HG03558 (cell line): Measurements from ENCODE around the gene SNN.

Source experiments
- ATAC-seq: cut with Tn5 transposase; IDR thresholded peaks from one replicate; pipeline ENCODE4 v1.9.1; 2021; ENCODE audit warnings: moderate number of reproducible peaks; ENCODE audit not compliant: unreplicated experiment; ENCODE audit errors: extremely low read depth

The SNN gene

DNA sequence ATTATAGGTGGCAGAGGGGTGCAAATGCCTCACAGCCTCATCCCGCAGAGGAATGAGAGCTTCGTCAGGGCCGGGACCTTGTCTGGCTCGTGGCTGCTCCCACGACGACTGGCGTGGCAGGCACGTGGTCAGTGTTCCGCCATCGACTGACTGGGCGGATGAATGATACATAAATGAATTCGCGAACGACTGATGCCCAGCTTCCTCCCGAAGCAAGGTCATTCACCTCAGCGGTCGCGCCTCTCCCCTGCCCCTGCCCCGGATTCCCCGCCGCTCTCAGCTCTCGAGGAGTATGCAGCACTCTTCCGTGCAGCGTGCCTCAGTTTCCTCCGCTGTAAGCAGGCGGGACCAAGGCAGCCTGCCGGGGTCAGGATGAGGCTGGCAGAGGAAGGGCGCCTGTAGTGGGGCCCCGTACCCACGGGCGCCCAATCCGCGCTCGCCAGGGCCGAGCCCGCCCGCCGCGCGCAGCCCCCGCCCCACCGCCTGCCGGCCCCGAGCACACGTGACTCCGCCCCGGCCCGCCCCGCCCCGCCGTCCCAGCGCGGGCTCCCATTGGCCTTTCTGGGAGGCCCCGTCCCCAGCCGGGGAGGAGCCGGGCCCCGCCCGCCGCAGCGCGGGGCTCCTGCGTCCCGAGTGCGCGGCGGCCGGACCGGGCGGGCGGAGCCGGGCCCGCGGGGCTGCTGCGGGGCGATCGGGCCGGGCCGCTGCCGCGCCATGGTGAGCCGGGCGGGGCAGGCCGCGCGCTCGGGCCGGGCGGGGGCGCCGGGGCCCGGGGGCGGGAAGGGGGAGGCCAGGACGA lies at the start of gene SNN:
TSS of gene SNN (plus strand) at position 632 of the 799 bp plus-strand sequence. CDS start 7,605 bp downstream, outside the sequence.
- ATAC-seq = no peak

DNA sequence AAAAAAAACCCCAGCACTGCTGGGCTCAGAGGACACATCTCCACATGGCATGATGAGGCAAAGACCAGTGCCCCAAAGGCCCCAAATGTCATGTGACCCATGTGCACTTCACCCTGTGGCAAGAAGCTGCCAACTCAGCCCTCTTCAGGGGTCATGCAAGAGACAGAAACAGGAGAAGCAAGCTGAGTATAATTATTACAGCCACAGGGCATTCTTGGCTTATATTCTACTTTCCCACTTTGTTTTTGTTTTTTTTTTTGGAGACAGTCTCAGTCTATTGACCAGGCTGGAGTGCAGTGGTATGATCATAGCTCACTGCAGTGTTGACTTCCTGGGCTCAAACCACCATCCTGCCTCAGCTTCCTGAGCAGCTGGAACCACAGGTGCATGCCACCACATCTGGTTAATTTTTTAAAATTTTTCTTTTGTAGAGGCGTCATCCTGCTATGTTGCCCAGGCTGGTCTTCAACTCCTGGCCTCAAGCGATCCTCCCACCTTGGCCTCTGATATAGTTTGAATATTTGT lies 48.9 kb upstream of the SNN start:
- no peak for ATAC-seq

DNA sequence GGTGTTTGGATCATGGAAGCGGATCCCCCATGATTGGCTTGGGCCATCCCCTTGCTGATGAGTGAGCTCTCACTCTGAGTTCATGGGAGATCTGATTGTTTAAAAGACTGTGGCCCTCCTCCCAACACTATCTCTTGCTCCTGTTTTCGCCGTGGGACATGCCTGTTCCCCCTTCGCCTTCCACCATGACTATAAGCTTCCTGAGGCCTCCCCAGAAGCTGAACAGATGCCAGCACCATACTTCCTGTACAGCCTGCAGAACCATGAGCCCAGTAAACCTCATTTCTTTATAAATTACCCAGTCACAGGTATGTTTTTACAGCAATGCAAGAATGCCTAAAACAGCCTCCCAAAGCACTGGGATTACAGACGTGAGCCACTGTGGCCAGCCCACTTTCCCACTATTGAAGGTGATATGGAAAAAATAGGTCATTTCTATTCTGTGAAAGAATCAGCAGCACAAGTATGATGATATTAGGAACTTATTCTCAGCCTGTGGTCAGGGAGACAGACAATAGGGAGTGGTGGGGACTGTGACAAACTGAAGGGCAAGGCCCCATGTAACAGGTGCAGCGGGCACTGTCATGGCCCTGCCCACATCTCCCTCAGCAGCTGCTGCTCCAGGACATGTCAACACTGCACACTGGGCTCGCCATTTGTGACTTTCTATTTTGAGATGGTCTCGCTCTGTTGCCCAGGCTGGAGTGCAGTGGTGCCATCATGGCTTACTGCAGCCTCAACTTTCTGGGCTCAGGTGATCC lies 47.8 kb upstream of the SNN start:
- no peak for ATAC-seq

DNA sequence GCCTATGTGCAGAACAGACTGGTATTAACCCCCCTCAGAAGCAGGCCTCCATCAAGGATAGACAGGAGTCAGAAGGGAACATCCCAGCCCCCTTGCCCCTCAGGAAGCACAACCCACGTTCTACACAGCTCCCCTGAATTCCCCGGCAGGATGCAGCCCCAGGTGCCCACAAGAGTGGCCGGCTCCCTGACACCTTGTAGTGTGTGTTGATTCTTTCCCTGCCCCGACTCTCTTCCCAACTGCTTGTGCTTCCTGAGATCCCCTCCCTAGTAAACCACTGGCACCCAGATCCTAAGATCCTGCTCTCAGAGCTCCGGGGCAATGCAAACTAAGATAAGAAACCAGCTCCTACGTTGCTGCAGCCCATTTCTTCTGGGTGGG lies 46.7 kb upstream of the SNN start:
- ATAC-seq = no peak

DNA sequence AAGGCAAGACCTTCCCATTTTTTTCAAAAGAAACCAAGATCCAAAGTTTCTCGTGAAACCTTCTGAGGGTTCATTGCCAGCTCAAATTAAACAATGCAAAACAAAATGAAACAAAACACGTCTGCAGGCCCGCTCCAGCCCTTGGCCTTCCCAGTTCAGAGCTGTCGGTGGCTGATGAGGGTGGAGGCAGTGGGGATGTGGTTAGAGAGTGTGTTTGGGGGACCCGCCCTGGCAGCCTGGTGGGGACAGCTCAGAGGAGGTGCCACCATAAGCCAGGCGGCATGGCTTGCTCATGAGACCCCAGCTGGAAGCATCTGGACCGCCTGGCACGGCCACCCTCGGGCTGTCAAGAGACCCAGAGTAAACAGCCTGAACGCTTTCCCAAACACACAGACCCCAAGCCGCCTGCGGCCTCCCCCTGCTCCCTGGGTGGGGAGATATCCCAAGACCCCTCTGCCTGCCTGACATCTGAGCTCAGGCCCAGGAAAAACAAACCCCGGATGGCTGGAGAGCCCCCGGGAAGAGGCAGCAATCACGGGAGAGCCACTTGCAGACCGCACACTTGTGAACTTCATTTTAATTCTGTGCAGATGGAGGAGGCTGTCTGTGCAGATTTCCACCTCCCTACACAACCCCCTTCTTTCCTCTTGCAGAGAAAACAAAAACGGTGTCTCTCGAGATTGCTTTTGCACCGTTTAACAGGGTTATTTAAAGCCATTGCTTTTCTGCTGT lies 46.2 kb upstream of the SNN start:
- no peak for ATAC-seq

DNA sequence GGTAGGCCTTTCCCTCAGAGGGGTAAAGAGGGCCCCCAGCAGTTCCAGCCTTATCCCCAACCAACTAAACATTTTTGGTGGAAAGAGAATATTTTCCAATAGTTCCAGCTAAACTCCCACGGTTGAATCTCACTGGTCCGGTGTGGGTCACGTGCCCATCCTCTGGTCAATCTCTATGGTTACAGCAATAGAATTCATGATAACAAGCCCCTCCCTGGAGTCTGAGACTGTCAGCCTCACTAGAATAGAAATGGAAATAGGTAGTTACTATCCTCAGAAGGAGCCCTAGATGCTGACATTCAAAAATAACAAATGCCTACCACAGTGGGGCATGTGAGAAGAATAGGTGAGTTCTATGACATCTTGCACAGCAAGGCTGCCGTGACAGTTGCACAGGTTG lies 44.0 kb upstream of the SNN start:
- ATAC-seq = no peak

DNA sequence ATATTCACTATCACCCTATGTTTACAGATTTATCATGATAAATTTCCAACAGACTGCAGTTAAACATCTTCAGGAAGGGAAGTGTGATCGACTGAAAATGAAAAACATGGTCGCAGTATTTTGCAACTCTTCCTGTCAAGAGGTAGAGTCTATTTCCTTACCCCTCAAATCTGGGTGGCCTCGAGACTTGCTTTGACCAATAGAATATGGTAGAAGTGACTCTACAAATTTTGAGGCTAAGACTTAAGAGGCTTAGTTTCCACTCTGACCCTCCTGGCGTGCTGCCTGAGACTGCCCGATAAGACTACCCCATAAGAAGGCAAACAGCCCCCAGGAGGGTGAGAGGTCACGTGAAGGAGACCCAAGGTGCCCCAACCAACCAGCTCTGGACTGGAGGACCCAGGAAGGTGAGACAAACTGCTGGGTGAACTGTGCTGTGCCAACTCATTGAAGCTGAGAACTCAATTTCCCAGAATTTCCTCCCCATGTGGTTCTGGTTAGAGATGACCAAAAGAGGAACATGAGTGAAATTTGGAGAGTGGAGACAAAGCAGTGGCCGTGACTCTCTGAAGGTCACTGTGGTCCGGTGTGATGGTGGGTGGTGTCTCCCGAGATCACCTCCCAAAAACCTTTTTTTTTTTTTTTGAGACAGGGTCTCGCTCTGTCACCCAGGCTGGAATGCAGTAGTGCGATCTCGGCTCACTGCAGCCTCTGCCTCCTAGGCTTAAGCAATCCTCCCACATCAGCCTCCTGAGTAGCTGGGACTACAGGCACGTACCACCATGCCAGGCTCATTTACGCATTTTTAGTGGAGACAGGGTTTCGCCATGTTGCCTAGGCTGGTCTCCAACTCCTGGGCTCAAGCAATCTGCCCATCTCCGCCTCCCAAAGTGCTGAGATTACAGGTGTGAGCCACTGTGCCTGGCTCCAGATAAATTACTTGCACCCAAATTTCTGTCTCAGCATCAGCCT lies 43.3 kb upstream of the SNN start:
- no peak for ATAC-seq

DNA sequence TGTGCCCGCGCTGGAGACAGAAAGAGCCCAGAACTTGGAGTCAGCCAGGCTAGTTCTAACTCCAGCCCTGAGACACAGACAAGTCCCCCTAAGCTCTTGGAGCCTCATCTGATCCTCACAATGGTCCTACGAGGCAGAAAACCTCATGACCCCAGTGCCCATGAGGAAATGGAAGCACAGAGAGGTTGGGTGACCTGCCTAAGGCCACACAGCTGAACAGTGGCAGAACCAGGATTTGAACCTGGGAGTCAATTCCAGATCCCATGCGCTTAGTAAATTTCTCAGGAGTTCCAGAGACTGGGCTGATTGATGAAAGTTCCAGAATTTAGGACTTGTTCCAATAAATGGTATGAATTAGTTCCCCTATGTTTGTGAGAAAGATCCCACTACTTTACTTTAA lies 42.5 kb upstream of the SNN start:
- ATAC-seq = no peak

DNA sequence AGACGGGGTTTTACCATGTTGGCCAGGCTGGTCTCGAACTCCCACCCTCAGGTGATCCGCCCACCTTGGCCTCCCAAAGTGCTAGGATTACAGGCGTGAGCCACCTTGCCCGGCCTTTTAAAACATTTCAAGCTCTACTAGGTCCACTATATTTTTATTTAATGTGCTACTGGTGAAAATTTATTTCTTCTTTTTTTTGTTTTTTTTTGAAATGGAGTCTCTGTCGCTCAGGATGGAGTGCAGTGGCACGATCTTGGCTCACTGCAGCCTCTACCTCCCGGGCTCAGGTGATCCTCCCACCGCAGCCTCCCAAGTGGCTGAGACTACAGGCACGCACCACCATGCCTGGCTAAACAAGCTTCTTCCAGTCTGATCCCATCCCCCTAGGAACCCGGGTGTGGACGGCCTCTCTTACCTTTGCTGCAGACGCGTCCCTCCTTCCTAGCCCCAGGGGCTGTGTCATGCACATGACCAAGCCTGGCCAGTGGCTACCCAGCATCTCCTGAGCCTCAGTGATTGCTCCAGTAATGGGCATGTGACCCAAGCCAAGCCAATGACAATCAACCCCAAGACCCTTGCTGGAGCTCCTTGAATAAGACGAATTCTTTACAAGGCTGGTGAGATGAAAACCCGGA lies 41.5 kb upstream of the SNN start:
- ATAC-seq = no peak

DNA sequence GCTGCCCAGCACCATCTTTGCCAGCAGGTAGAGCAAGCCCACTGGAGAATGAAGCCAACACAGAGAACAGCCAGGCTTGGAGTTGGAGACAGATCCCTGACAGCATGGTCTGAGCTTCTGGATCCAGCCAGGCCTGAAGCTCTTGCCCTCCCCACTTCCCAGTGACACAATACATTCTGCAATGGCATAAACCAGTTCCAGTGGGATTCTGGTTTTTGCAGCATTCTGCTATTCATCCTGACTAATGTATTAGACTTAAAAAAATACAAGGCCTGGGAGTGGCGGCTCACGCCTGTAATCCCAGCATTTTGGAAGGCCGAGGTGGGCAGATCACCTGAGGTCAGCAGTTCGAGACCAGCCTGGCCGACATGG lies 41.0 kb upstream of the SNN start:
- ATAC-seq = no peak

DNA sequence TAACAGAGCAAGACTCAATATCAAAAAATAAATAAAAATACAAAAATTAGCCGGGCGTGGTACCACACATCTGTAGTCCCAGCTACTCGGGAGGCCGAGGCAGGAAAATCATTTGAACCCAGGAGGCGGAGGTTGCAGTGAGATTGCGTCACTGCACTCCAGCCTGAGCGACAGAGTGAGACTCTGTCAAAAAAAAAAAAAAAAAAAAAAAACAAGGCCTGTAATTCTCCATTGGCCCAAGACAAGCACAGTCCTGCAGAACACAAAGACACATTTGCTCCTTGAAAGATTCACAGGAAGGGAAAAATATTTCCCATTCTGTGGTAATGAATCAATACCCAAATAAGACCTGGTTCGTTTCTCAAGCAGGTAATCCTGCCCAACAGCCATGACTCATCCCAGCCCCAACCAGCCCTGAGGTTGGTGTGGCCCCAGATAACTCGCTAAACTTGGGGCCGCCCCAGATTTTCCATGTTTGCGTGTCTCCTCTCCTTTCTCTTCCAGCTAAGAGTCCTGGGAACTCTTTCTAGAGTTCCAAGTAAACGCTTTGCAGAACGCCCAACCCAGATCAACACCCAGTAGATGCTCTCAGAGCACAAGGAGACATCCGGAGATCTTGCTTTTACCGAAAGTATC lies 40.3 kb upstream of the SNN start:
- no peak for ATAC-seq

DNA sequence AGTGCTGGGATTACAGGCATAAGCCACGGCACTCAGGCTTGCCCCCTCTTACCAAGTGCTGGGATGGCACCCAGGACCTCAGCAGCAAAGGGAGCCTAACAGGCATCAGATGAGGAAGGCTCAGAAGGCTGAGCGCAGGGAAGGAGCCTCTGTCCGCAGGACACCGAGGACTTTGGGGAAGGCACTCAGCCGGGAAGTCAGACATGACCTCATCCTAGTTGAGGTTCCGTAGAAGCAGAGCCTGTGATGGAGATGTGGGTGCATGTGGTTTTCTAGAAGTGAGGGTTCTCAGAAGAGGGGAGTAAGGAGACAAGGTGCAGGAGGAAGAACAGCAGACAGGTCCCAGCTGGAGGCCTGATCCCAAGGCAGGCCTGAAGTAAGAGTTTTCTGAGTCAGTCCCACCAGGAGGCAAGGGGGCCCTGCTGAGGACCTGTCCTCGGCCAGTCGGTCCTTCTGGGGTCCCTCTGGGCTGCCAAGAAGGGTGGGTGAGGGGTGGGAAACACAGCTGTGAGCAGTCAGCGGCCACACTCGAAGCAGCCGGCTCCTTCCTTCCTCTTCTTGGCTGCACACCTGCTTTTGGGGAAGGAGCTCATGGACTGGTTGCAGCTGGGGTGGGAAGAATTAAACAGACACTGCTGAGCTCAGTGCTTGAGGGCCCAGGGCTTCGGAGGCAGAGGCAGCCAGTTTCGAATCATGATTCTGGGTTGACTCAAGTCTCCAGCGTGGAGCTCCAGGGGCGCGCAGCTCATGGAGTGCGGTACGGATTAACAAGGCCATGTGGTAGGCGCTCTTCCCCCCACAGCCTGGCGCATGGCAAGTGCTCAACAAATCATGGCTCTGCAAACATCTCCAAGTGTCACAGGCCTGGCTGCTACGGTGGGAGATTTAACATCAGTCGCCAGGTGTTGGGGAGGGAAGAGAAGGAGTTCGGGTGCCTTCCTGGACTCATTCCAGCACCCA lies 38.9 kb upstream of the SNN start:
- ATAC-seq = no peak

DNA sequence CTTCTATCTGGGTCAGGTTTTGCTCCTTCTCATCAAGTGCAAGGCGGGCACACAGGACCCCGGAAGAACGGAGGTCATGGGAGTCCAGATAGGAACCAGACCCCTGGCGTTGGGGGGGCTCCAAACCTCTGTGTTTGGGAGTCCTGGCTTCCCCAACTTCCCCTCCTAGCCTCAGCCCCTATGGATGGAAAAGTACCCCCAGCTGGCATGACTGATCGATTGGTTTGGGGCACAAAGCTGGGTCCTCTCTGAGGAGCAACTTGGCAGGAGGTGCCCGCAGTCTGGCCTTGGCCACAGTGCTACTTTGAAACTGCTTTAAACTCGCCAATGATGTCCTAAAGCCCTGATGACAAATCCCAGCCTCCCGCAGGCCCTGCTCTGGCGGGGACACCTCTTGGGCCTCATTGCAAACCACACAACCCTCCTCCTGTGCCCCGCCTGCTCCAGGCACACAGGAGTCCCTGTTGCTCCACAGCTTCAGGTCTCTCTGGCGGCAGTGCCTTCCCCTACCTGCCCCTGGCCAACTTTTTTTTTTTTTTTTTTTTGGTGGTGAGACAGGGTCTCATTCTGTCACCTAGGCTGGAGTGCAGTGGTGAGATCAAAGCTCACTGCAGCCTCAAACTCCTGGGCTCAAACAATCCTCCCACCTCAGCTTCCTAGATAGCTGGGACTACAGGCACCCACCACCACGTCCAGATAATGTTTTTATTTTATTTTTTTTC lies 38.0 kb upstream of the SNN start:
- no peak for ATAC-seq

DNA sequence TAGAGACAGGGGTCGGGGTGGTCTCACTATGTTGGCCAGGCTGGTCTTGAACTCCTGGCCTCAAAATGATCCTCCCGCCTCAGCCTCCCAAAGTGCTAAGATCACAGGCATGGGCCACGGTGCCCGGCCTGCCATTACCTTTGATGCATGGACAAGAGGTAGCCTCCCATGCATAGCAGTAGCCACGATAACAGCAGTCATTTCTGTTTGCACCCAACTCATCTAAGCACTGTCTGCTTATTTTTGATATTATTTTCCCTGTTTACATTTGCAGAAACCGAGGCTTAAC lies 37.5 kb upstream of the SNN start:
- no peak for ATAC-seq

DNA sequence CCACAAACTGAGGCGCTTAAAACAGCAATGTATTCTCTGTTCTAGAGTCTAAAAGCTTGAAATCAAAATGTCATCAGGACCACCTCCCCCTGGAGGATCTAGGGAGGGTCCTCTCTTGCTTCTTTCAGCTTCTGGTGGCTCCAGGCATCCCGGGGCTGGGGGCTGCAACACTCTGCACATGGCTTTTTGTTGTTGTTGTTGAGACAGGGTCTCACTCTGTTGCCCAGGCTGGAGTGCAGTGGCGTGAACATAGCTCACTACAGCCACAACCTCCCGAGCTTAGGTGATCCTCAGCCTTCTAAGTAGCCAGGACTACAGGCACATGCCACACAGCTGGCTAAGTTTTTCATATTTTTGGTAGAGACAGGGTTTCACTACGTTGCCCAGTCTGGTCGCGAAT lies 37.0 kb upstream of the SNN start:
- no peak for ATAC-seq

DNA sequence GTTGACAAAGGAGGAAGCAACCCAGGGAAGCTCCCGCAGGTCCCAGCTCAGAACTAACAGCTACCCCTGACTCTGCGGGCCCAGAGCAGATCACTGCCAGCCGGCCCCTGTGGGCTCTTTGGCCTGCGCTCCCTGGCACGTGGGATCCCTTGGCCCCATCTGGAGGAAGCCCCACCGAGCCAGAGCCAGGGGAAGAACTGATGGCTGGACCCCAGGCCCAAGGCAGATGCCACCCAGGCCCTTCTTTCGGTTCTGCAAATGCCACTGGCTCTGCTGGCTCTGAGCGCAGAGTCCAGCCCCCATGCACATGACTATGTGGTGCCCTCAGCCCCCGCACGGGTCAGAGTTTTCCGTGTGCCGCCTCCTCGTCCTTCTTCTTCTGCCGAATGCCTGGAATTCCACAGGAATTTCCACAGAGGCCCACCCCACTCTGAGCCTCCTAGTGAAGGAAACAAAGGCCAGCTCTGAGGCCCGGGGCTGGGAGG lies 35.8 kb upstream of the SNN start:
- ATAC-seq = no peak

DNA sequence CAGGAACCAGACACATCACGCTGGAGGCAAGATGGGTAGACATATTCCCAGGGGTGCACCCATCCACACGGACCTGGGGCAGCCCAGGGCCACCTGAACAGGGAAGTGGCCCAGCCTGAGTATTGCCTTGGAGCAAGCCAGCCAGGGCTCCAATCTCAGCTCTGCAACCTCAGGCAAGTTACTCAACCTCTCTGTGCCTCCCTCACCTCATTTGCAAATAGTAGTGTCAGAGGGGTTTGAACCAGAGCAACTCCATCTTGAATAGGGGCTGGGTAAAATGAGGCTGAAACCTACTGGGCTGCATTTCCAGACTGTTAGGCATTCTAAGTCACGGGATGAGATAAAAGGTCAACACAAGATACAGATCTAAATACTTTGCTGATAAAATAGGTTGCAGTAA lies 35.1 kb upstream of the SNN start:
- no peak for ATAC-seq
